ENCODE data around the gene QSOX2.

QSOX2 gene

GRCh38 chr9:136235709-136236455 is 9.7 kb downstream of the QSOX2 start:
- DNase-seq = no peak

DNA sequence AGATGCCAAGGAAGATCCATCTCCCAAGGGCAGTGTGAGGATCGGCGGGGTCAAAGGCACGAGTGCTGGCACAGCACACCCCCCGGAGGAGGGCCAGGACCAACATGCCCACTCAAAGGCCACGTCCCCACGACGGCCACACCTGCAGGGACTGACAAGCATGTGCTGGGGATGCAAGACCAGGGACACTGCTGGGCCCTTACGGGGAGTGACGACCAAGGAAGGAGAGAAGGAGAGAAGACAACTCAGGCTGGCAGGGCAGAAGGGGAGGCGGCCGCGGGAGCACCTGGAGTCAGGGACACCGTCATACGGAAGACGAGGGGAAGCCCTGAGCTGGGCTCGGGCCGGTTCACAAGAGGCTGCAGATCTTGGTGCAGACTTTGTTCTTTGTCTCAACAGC is 10.4 kb downstream of the QSOX2 start:
- DNase-seq = no peak

DNA sequence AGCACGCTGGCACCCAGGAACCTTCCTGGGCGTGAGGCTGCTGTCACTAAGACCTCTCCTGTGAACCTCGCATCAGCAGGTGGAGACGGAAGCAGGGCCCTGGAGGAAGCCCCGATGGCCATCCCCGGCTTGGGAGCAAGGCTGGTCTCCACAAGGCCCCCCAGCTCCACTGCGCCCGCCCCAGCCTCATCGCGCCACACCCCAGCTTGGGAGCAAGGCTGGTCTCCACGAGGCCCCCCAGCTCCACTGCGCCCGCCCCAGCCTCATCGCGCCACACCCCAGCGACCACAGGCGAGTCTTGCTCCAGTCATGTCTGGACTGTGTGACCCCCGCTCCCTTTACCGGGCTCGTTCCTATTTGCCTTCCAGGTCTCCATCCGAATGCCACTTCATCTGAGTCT is 11.0 kb downstream of the QSOX2 start:
- no peak for DNase-seq

- no peak for DNase-seq
These were observed 11.7 kb downstream of the QSOX2 start for GRCh38 chr9:136233868-136234267.

- no peak for DNase-seq
These were observed 12.2 kb downstream of the QSOX2 start for GRCh38 chr9:136233411-136233810.

DNA sequence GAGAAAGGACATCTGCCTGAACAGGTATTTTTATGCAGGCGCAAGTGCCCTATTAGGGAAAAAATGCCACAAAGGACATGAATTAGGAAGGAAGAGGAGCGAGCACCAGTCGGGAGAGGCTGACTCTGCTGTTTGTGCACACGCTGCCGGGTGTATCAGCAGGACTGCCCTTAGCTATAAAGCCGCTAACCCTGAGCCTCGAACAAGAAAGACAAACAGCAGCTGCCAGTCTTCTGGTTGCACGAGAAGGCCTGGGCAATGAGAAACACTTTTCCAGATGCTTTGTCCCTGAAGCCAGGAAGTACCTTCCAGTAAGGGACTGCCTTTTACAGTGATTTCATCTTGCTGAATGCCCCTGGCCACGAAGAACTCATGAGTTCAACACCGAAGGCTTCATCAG is 12.6 kb downstream of the QSOX2 start:
- no peak for DNase-seq

GRCh38 chr9:136231478-136232297 is 13.9 kb downstream of the QSOX2 start:
- DNase-seq = no peak

DNA sequence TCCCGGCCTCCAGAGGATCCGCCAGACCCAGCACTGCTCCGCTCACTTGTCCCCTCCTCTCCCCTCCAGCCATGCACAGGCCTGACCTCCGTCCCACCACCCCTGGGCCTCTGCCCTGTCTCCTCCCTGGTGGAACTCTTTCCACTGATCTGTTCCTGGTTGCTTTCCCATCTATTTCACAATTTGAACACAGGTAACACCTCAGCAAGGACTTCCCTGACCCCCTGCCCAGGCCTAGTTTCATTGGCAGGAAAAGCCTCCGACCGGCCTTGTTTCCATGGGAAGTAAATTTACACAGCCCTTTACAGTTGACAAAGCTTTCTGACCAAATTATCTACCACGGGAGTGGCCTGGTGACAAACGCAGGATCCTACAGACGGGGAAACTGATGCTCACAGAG is 14.8 kb downstream of the QSOX2 start:
- DNase-seq = no peak

GRCh38 chr9:136230365-136230764 is 15.2 kb downstream of the QSOX2 start:
- no peak for DNase-seq

- DNase-seq = no peak
These were observed 16.2 kb downstream of the QSOX2 start for GRCh38 chr9:136229096-136230065.

DNA sequence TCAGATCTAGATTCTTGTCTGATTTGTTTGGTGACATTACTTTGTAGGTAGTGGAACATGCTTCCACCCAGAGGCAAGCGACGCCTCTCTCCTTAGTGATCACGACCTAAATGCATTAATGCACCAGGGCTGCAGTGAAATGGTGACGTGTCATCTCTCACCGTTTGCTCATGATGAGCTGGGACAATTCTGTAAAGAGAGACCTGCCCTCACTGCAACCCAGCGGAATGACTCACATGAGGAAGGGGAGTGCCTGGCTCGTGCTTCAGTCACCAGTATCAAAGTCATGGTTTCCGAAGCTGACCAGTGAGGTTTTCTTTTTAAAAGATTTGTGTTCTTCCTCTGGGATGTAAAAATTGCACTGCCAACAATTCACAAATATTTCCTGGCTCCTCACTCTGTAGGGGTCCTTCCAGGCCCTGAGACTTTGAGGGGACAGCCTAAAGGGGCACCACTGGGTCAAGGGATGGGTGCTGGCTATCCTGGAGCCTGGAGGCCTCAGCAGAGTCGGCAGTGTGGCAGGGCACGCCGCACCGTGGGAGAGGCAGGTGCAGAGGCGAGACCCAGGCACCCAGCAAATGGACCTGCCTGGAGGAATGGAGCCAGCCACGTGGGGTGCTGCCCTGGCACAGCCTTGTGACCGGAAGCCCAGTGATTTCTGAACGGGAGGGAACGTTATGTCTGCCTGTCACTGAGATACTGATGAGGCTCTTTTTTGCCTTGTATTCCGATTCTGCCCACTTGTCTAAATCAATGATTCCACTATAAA is 17.3 kb downstream of the QSOX2 start:
- DNase-seq = no peak

GRCh38 chr9:136226680-136227407 is 18.8 kb downstream of the QSOX2 start:
- DNase-seq = no peak

DNA sequence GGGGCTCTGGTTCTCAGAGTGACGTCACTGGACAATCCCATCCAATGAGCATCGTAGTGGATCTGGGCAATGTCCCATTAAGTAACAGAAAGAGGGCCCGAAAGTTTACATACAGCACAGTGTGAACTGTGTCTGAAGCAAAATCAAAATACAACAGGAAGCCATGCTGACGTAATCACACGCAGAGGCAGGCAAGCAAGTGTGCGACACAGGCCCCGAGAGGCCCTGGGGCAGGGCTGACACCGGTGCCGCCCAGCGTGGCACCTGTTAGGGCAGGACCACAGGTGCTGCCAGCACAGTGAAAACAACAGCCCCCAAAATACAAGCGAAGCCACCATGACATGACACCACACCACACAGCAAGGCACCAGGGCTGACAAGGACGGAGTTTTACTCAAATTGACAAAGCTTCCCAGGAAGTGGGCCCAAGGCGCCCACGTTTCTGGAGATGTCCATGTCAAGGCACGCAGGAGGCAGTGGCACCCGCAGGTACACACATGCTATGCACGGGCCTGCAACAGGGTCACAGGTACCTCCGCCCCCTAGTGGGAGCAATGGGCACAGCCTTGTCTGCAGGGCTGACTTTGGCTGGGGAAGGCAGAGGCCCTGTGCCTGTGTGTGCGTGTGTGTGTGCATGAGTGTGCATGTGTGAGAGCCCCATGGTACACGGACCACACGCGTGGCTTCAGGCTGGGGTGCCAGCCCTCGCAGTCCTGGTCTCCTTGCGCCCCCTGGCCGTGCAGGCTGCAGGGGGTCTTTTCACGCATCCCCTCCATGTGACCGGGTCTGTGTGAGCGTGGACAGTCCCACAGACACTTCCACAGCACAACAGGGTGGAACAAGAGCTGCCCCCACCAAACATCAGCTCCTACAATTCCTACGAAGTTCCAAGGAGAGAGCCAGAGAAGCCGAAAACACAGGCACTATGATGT is 19.6 kb downstream of the QSOX2 start:
- peak; percentile 55 for DNase-seq

DNA sequence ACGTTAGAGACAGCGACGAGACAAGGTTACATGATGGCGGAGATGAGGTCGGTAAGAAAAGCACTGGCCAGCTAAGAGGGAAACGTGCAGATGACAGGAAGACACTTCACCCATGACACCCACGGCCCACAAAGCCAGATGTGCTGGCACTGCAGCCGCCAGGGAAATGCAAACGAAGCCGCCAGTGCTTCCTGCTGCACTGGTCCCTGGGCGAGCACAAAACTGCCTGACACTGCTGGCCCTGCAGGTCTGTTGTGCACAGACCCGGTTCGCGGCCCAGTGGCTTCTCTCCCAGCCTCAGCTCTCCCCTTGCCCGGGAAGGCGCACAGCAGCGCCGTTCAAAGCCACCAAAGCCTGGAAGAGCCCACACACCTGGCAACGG is 20.3 kb downstream of the QSOX2 start:
- no peak for DNase-seq

DNA sequence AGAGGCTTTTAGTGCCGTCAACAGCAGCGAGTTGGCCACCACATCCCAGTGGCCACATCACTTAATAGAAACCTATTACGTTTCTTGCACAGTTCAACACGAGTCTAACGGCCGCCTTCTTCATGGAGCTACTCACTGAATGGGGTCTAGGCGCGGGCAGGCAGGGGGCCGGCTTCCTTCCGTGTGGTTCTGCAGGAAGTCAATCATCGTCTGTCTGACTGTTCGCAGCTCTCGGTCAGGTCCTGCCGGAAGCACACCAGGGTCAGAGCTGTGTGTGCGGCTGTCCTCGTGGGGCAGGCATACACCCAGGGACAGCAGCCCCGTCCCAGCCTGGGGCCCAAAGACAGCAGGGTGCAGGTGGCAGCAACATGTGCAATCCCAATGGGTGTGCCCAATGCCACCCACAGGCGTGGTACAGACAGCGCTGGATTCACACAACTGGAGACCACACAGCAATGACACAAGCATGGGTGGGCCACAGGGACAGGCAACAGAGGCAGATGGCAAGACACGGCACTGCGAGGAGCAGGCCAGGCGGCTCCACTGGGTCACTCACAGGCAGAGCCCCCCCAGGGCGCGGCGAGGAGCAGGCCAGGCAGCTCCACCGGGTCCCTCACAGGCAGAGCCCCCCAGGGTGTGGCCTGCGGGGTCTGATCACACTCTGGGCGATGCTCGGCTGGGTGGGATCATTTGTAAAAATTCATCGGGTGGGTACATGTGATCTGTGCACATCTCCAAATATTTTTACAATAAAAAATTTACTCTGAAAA is 21.6 kb downstream of the QSOX2 start:
- DNase-seq = no peak

DNA sequence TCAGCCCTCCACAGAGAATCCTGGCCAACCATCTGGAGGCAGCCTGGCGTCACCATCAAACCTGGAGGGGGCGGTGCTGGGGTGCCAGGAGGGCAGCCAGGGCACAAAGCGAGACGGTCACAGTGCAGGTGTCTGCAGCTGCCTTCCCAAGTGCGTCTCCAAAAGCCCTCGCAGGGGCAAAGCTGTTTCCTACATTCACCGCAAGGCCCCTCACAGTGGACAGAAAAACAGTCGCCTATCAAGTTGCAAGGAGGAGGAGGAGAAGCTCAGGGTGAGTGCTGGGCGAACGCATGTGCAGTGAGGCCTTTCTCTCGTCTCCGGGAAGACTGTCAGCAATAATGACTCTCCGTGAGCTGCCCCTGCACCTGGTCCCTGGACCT is 22.7 kb downstream of the QSOX2 start:
- no peak for DNase-seq

DNA sequence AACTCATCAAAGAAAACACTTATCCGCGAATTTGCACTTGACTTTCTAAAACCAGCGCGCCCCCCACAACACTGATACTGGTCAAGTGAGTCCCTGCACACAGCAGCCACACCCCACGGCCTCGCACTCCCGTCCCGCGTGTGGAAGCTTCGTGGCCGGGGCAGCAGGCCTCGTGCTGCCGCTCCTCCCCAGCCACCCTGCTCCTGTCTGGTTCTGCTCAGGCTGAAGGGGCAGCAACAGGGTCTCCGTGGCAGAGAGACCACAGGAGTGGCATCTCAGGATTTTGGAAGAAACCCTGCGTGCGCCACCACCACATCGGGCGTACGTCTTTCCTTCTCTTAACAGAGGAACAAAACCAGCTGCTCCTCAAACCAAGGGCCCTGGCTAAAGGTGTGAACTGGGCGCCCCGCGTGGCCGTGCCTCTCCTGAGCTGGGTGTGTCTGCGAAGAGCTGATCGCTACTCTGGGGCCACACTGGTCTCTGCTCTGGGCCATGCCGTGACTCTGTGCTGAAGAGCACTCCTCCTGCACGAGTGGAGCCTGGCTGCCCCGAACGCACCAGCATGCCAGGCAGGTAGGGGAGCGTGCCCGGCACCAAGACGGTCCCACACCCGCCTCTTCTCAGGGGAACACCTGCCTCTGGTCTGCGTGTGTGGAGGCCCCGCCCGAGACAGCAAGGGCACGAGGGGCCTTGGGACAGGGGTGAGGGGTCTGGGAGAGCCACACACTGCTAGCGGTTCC is 23.3 kb downstream of the QSOX2 start:
- no peak for DNase-seq

- DNase-seq = no peak
These were observed 25.4 kb downstream of the QSOX2 start for GRCh38 chr9:136220017-136220729.
